ENCODE results near the gene CA14.

CA14 gene

DNA sequence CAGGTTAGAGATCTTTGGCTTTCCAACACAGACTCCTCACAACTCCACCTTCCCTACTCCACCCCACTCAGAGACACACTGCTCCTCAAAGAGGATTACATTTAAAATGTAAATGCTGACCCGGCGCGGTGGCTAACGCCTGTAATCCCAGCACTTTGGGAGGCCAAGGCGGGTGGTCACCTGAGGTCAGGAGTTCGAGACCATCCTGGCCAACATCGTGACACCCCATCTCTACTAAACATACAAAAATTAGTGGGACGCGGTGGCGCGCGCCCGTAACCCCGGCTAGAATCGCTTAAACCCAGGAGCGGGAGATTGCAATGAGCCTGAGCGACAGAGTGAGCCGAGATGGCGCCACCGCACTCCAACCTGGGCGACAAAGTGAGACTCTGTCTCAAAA lies 19.8 kb upstream of the CA14 start:
- H3K27ac ChIP-seq (ENCODE audit: low read depth, low read length): no peak overlapping the region
- H3K27me3 ChIP-seq (ENCODE audit: low read length): no peaks in the 10 kb centered on the region
- no peak overlapping the region for H2AFZ ChIP-seq (ENCODE audit: low read depth, low read length, severe bottlenecking)
- H3K9me3 ChIP-seq (ENCODE audit: insufficient read depth, low read length): no peaks in the 10 kb centered on the region
- H4K20me1 ChIP-seq (ENCODE audit: low read depth, low read length): no peaks in the 10 kb centered on the region
- no peaks in the 10 kb centered on the region for H3K36me3 ChIP-seq (ENCODE audit: low read length)
- H3K9me2 ChIP-seq (replicated peaks; ENCODE audit: insufficient read depth, low read length): no peaks in the 10 kb centered on the region
- no peak overlapping the region for H3K4me2 ChIP-seq (ENCODE audit: low read depth, low read length, poor library complexity, severe bottlenecking)
- peaks cover 15% of the 10 kb centered on the region for H3F3A ChIP-seq (ENCODE audit: insufficient read depth)
- no peak for TF ChIP-seq CTCF (IDR thresholded peaks at IDR 0.05; ENCODE audit: insufficient read depth, low read length, poor library complexity, severe bottlenecking)
- TF ChIP-seq EZH2phosphoT487 (conservative IDR thresholded peaks at IDR 0.05; ENCODE audit: low read length): no peak
- H3K9ac ChIP-seq (ENCODE audit: low read length): no peak overlapping the region
- peaks cover 32% of the 10 kb centered on the region for H3K79me2 ChIP-seq (ENCODE audit: insufficient read depth, low read length)
- H3K4me3 ChIP-seq (ENCODE audit: insufficient read depth, low read length, poor library complexity, severe bottlenecking): no peak overlapping the region

GRCh38 chr1:150243003-150243402 lies 14.6 kb upstream of the CA14 start:
- no peak overlapping the region for H3K4me2 ChIP-seq (ENCODE audit: low read depth, low read length, poor library complexity, severe bottlenecking)
- TF ChIP-seq EZH2phosphoT487 (conservative IDR thresholded peaks at IDR 0.05; ENCODE audit: low read length): no peak
- no peak for TF ChIP-seq CTCF (IDR thresholded peaks at IDR 0.05; ENCODE audit: insufficient read depth, low read length, poor library complexity, severe bottlenecking)
- no peak overlapping the region for H3K9ac ChIP-seq (ENCODE audit: low read length)
- H3F3A ChIP-seq (ENCODE audit: insufficient read depth): no peaks in the 10 kb centered on the region
- no peaks in the 10 kb centered on the region for H4K20me1 ChIP-seq (ENCODE audit: low read depth, low read length)
- H3K79me2 ChIP-seq (ENCODE audit: insufficient read depth, low read length): no peaks in the 10 kb centered on the region
- no peak overlapping the region for H2AFZ ChIP-seq (ENCODE audit: low read depth, low read length, severe bottlenecking)
- no peak overlapping the region for H3K4me3 ChIP-seq (ENCODE audit: insufficient read depth, low read length, poor library complexity, severe bottlenecking)
- no peak overlapping the region for H3K27ac ChIP-seq (ENCODE audit: low read depth, low read length)
- H3K9me2 ChIP-seq (replicated peaks; ENCODE audit: insufficient read depth, low read length): no peaks in the 10 kb centered on the region
- H3K27me3 ChIP-seq (ENCODE audit: low read length): no peaks in the 10 kb centered on the region
- H3K36me3 ChIP-seq (ENCODE audit: low read length): no peaks in the 10 kb centered on the region
- H3K9me3 ChIP-seq (ENCODE audit: insufficient read depth, low read length): no peaks in the 10 kb centered on the region

DNA sequence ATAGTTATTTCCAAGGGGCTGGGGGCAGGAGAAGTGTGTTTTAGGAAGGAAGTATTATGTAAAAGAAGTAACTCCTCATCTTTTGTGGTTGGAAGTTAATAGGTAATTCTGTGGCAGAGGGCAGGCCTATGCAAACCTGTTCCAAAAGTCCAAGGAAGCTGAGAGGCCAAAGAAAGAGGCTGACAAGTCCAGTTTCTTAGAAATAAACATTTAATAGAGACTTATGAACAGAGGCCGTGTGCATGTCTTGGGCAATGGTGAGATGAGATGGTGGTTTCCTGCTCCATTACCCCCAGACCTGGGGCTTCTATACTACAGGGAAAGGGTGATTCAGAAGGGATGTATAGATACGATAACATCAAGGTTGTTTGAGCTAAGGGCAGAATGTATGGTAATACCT lies 7.6 kb upstream of the CA14 start:
- H3K9ac ChIP-seq (ENCODE audit: low read length): no peak overlapping the region
- no peak overlapping the region for H2AFZ ChIP-seq (ENCODE audit: low read depth, low read length, severe bottlenecking)

More for the DNA sequence above, 7.6 kb upstream of the CA14 start:
- H4K20me1 ChIP-seq (ENCODE audit: low read depth, low read length): no peaks in the 10 kb centered on the region
- H3K4me3 ChIP-seq (ENCODE audit: insufficient read depth, low read length, poor library complexity, severe bottlenecking): no peak overlapping the region
- H3K36me3 ChIP-seq (ENCODE audit: low read length): no peaks in the 10 kb centered on the region
- no peaks in the 10 kb centered on the region for H3K27me3 ChIP-seq (ENCODE audit: low read length)
- H3K4me2 ChIP-seq (ENCODE audit: low read depth, low read length, poor library complexity, severe bottlenecking): no peak overlapping the region
- no peak overlapping the region for H3K27ac ChIP-seq (ENCODE audit: low read depth, low read length)
- no peaks in the 10 kb centered on the region for H3K79me2 ChIP-seq (ENCODE audit: insufficient read depth, low read length)
- H3K9me2 ChIP-seq (replicated peaks; ENCODE audit: insufficient read depth, low read length): no peaks in the 10 kb centered on the region
- no peaks in the 10 kb centered on the region for H3K9me3 ChIP-seq (ENCODE audit: insufficient read depth, low read length)
- no peaks in the 10 kb centered on the region for H3F3A ChIP-seq (ENCODE audit: insufficient read depth)
- TF ChIP-seq CTCF (IDR thresholded peaks at IDR 0.05; ENCODE audit: insufficient read depth, low read length, poor library complexity, severe bottlenecking) (no peak), EZH2phosphoT487 (conservative IDR thresholded peaks at IDR 0.05; ENCODE audit: low read length) (no peak)

All from SU-DHL-6 (cell line).